HEK293T (cell line): ENCODE results near the gene ITFG2.

ENCODE experiments used
- CTBP1 ChIP-seq: fragments of 450-650 bp; IDR thresholded peaks from 2 replicates; pipeline ENCODE4 v1.6.1; 2016; ENCODE audit warnings: borderline replicate concordance
- FOXA1 ChIP-seq: fragments of 450-650 bp; IDR thresholded peaks from 2 replicates; pipeline ENCODE4 v1.6.1; 2016; ENCODE audit warnings: mild to moderate bottlenecking
- FOXK2 ChIP-seq: fragments of 450-650 bp; IDR thresholded peaks from 2 replicates; pipeline ENCODE4 v1.6.1; 2016; ENCODE audit warnings: mild to moderate bottlenecking
- FOXM1 ChIP-seq: fragments of 450-650 bp; IDR thresholded peaks from 2 replicates; pipeline ENCODE4 v1.6.1; 2017; ENCODE audit warnings: mild to moderate bottlenecking, borderline replicate concordance
- HDGF ChIP-seq: fragments of 450-650 bp; IDR thresholded peaks from 2 replicates; pipeline ENCODE4 v1.6.1; 2017; ENCODE audit warnings: antibody characterized with exemption, borderline replicate concordance
- LEF1 ChIP-seq: fragments of 450-650 bp; IDR thresholded peaks from 2 replicates; pipeline ENCODE4 v1.6.1; 2017; ENCODE audit warnings: mild to moderate bottlenecking, borderline replicate concordance
- SP1 ChIP-seq: fragments of 450-650 bp; IDR thresholded peaks from 2 replicates; pipeline ENCODE4 v1.6.1; 2017
- SUZ12 ChIP-seq: fragments of 450-650 bp; IDR thresholded peaks from 2 replicates; pipeline ENCODE4 v1.6.1; 2016; ENCODE audit warnings: mild to moderate bottlenecking
- TARDBP ChIP-seq: fragments of 450-650 bp; IDR thresholded peaks from 2 replicates; pipeline ENCODE4 v1.6.1; 2016
- ZNF384 ChIP-seq: fragments of 450-650 bp; IDR thresholded peaks from 2 replicates; pipeline ENCODE4 v1.6.1; 2016

- TF ChIP-seq FOXA1 (no peak), ZNF384 (peak; percentile 78; the same call in 1 of the 2 replicates), FOXK2 (no peak), SP1 (no peak), SUZ12 (no peak), HDGF (no peak), TARDBP (no peak), FOXM1 (no peak), LEF1 (no peak), CTBP1 (no peak)
These were observed at the start of gene ITFG2 for GRCh38 chr12:2812290-2813213.
